ENCODE data around the gene PDE8A. TPM values are rescaled to one million over a fixed set of nuclear protein-coding genes. Genes with fewer than 3 reads are reported as not detected.

PDE8A gene
- total and polyA plus RNA-seq, 2 of the 13 experiments (the other 11 are each of a cell fraction or from before 2014, with no cell fraction given), result 26.3 to 48.5 TPM

DNA sequence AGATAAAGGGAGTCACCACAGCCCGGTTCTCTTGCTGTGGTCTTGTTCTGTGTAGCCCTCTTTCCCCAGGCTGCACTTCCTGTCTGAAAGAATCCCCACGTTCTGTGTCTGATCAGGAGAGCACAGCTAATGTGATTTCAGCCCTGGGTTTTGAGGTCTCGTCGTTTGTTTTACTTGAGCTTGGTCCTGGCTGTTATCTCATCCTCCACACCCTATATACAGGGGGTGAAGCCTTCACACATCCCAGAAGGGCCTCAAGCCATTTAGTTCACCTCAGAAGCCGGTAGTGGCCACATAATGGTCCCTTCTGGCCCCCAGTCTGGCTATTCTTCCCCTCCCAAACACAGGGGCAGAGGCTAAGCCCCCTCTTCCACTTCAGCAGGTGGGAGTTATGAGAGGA, 115.6 kb downstream of the PDE8A start:
- H3K4me1 ChIP-seq (ENCODE audit: insufficient read depth, low read length), result no peaks in the 10 kb centered on the region
- in situ Hi-C loops (cut with HindIII; ENCODE audit: extremely low pct_ligation_motif_present, low pct_unique_long_range_greater_than_20kb) (no loop called here), intact Hi-C loops (cut with micrococcal nuclease; ENCODE audit: unreplicated experiment) (no loop called here)
- WGBS (ENCODE audit: low lambda C conversion rate), result 100% methylated on average over 5 of the region's 5 CpGs
- H3K36me3 ChIP-seq (replicated peaks in 1 of 2; ENCODE audit: control insufficient read depth in 1 of 2, insufficient read depth in 2 of 2, low read length in 2 of 2), result peaks cover 12 to 47% of the 10 kb centered on the region in 2 experiments; a peak in 4 of 5 replicates
- H3K9ac ChIP-seq (ENCODE audit: insufficient read depth, low read depth, low read length), result no peak overlapping the region
- H3K79me2 ChIP-seq (ENCODE audit: insufficient read depth, low read length), result no peaks in the 10 kb centered on the region
- ChIA-PET POLR2A (no interaction called here), CTCF (ENCODE audit: low intra/inter-chr PET ratio, low total read pairs) (no interaction called here)
- TF ChIP-seq JUND (CRISPR knock-in tag; IDR thresholded peaks at IDR 0.05) (no peak), ZNF136 (CRISPR knock-in tag; IDR thresholded peaks at IDR 0.05; ENCODE audit: low read depth) (no peak), PCBP2 (optimal IDR thresholded peaks at IDR 0.05; ENCODE audit: low read depth, low read length, poor library complexity, severe bottlenecking) (no peak), KLF6 (CRISPR knock-in tag; IDR thresholded peaks at IDR 0.05) (no peak)
- TF ChIP-seq, protein P1, sequence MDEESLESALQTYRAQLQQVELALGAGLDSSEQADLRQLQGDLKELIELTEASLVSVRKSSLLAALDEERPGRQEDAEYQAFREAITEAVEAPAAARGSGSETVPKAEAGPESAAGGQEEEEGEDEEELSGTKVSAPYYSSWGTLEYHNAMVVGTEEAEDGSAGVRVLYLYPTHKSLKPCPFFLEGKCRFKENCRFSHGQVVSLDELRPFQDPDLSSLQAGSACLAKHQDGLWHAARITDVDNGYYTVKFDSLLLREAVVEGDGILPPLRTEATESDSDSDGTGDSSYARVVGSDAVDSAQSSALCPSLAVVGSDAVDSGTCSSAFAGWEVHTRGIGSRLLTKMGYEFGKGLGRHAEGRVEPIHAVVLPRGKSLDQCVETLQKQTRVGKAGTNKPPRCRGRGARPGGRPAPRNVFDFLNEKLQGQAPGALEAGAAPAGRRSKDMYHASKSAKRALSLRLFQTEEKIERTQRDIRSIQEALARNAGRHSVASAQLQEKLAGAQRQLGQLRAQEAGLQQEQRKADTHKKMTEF (CRISPR knock-in tag; IDR thresholded peaks at IDR 0.05), result no peak
- TF ChIP-seq, protein P2, sequence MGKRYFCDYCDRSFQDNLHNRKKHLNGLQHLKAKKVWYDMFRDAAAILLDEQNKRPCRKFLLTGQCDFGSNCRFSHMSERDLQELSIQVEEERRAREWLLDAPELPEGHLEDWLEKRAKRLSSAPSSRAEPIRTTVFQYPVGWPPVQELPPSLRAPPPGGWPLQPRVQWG (CRISPR knock-in tag; IDR thresholded peaks at IDR 0.05; ENCODE audit: borderline replicate concordance, low read depth), result no peak
- TF ChIP-seq, protein P3, sequence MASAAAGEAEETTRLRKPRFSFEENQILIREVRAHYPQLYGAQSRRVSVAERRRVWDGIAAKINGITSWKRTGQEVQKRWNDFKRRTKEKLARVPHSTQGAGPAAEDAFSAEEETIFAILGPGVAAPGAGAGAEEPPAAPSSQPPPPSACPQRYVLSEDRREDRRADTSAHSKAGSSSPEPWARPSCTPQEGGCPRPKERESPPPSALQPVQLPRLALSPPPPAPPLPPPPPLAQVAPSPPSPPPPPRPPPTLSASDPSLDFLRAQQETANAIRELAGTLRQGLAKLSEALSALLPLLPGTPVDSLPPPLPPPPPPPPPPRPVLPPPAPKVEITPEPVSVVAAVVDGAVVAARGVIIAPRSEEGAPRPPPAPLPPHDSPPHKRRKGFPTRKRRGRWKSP (CRISPR knock-in tag; IDR thresholded peaks at IDR 0.05), result no peak
- TF ChIP-seq, protein P4, sequence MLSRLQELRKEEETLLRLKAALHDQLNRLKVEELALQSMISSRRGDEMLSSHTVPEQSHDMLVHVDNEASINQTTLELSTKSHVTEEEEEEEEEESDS (CRISPR knock-in tag; IDR thresholded peaks at IDR 0.05; ENCODE audit: borderline replicate concordance), result no peak
- H3K27ac ChIP-seq (ENCODE audit: extremely low read length, insufficient read depth, low read length), result no peak overlapping the region
- no peak overlapping the region for H2AFZ ChIP-seq (ENCODE audit: low read length)
- no peaks in the 10 kb centered on the region for H3K9me3 ChIP-seq (ENCODE audit: low read length)
- no peak overlapping the region for H3K4me3 ChIP-seq (replicated peaks in 1 of 3; ENCODE audit: insufficient read depth in 1 of 3, low read depth in 2 of 3, low read length in 3 of 3)
- H3K4me2 ChIP-seq (ENCODE audit: low read depth, low read length), result no peak overlapping the region
- DNase-seq (ENCODE audit: low spot score) (no peak), ATAC-seq (no peak), FAIRE-seq (no peak)
- no TSS peak for BruUV-seq (replicated peaks)
- no peaks in the 10 kb centered on the region for H3K27me3 ChIP-seq (ENCODE audit: control insufficient read depth in 1 of 2, insufficient read depth in 2 of 2, low read length in 2 of 2)
- no peaks in the 10 kb centered on the region for H4K20me1 ChIP-seq (ENCODE audit: insufficient read depth, low read length)
